ENCODE results near the gene POFUT2.
"Not testable (repeated sequence)": the region's sequence is repeated elsewhere in the genome, so short reads cannot be mapped to it uniquely, and the experiment has no call there.

POFUT2 gene

GRCh38 chr21:45326169-45326851 lies 38.6 kb upstream of the POFUT2 start:
- no peak for DNase-seq (ENCODE audit: low spot score)

GRCh38 chr21:45325206-45326168 lies 37.8 kb upstream of the POFUT2 start:
- no peak for DNase-seq (ENCODE audit: low spot score)

- DNase-seq (ENCODE audit: low spot score), result no peak
These were observed 37.0 kb upstream of the POFUT2 start for GRCh38 chr21:45324489-45325205.

- DNase-seq (ENCODE audit: low spot score), result peak; percentile 55
These were observed 36.0 kb upstream of the POFUT2 start for GRCh38 chr21:45323487-45324311.

GRCh38 chr21:45322960-45323461 lies 35.3 kb upstream of the POFUT2 start:
- DNase-seq (ENCODE audit: low spot score), result no peak

- DNase-seq (ENCODE audit: low spot score), result peak; percentile 53
These were observed 34.7 kb upstream of the POFUT2 start for GRCh38 chr21:45322231-45322959.

- peak; percentile 62 for DNase-seq (ENCODE audit: low spot score)
These were observed 32.7 kb upstream of the POFUT2 start for GRCh38 chr21:45320261-45321025.

GRCh38 chr21:45319461-45320211 lies 31.9 kb upstream of the POFUT2 start:
- peak; percentile 66 for DNase-seq (ENCODE audit: low spot score)

- DNase-seq (ENCODE audit: low spot score), result peak; percentile 64
These were observed 31.1 kb upstream of the POFUT2 start for GRCh38 chr21:45318556-45319404.

- DNase-seq (ENCODE audit: low spot score), result no peak
These were observed 30.5 kb upstream of the POFUT2 start for GRCh38 chr21:45318146-45318555.

- DNase-seq (ENCODE audit: low spot score), result peak; percentile 58
These were observed 29.9 kb upstream of the POFUT2 start for GRCh38 chr21:45317398-45318145.

GRCh38 chr21:45316871-45317397 lies 29.2 kb upstream of the POFUT2 start:
- DNase-seq (ENCODE audit: low spot score), result no peak

GRCh38 chr21:45315676-45316470 lies 28.2 kb upstream of the POFUT2 start:
- not testable (repeated sequence) for DNase-seq (ENCODE audit: low spot score)

- DNase-seq (ENCODE audit: low spot score), result no peak
These were observed 26.0 kb upstream of the POFUT2 start for GRCh38 chr21:45313682-45314081.

GRCh38 chr21:45313015-45313414 lies 25.3 kb upstream of the POFUT2 start:
- no peak for DNase-seq (ENCODE audit: low spot score)

- no peak for DNase-seq (ENCODE audit: low spot score)
These were observed 24.6 kb upstream of the POFUT2 start for GRCh38 chr21:45312296-45312695.

Measured in left forelimb (tissue), 1 donor.